Endometrium (tissue), 2 donors: ENCODE results near the gene TNIP3.

Experiments used
- FAIRE-seq: peaks from 2 replicates; lab custom pipeline; 2012; peaks lifted over from hg19 to GRCh38; lab: Jason Lieb, UNC
- donor health status: control.
- donor health status: control.

TNIP3 gene

DNA sequence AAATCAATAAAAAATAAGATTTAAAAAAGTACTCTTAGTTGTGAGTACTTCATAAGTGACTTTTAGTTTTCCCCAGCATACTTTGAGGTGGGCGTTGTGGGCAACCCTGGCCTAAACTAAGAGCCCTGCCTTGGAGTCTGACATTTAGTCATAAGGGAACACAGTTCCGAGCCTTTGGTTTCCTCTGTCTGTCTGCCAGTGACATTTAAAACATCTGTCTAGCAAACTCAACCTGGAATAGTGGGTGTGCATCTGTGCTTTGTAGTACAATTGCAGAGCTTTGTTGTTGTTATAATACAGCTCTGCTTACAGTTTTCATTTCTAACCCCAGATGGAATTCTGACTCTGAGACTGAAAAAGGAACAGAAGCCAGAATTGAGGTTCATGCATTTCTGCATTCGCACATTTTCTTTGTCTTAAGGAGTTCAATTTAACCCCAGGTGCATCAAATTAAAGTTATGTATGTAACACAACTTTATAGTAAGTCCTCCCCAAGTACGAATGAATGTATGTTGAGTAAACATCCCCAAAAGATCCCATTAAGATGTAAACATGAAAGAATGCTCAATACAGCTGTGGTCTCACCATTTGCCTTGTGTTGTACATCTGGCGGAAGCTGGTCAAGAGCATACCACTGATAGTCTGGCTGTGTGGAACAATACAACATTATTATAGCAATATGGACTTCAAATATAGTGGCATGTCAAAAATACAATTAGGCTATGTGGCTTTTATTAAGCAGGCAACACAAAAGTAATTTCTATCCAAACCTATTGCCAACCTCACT is 25.9 kb downstream of the TNIP3 start:
- FAIRE-seq = peak; percentile 39

DNA sequence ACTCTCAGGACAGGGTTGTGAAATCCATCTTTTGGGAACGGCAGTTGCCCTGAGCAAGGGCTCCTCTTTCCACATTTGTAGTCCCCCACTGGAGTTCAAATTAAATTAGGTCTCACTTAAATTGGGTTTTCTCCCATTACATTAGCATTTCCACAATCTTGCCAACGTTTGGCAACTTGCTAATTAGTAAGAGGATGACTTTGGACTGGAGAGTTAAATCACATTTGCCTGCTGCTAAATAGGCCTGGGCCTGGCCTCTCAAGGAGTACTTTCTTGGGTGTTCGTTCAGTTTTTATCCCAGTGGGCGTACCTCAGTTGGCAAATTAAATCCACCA is 33.8 kb downstream of the TNIP3 start:
- no peak for FAIRE-seq

DNA sequence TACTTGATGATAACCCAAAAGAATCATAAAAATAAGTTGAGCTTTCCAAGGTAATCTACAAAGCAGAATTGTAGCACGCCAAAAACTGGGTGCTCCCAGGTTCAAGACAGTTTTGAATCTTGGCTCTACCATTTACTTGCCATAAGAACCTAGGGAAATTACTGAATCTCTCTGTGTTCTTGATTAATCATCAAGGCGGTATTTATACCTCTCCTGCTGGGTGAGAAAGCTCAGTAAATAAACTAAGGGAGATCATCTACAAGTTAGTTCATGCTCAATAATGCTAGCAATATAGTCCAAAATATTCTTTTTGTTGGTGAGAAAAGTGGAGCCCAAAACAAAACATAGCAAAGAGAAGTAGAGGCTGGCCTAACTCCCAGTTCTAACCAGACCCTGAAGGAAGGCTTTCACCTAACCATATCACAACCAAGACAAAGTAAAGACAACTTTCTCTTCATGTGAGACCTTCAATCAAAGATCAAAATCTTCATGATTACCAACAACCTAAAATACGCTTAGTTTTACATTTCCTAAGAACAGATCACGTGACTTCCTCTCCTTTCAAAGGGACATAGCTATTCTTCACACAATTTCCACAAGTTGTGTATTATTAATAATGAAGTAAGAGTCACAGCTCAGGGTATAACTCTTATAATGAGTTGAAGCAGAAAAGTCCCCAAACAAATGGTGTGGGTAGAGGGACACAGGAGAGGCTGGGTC is 34.4 kb downstream of the TNIP3 start:
- no peak for FAIRE-seq

DNA sequence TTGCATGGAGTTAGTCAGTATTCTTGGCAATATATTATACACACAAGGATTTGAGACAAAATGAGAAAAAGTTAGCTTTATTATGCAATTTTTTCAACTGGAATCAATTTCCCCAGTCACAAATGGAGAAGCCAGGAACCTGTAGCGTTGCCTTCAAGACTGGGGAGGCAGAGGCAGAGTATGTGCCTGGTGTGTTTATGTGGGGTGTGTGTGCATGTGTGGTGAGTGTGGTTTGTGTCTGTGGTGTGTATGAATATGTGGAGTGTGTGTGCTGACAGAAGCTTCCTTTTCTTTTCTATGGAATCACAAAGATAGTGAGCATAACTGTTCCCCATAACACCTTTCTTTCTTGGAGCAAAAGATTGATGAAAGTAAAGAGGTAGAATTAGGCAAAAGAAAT is 37.0 kb downstream of the TNIP3 start:
- no peak for FAIRE-seq

DNA sequence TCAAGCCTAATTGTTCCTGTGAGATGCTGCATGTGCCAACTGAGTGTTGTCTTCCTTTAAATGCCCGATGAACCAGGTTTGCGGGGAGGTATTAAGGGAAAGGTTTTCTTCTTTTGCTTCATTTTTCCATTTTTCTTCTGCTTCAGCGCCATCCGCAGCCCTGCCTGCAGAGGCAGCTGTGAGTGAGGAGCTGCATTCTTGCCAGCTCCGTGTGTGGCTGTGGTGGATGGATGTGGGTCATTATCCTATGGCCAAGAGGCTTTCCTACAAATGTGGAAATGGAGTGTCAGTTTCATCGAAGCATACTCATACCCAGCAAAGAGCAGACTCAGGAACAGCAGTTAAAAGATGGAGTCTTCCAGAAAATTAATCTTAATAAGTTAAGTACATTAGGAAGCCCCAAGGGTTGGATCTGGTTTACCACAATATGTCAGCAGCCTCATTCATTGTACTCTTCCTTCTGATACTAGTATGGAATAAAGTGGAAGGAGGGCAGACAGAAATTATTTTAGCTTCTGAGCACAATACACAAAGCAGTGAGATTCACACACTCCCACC is 37.6 kb downstream of the TNIP3 start:
- FAIRE-seq = no peak

DNA sequence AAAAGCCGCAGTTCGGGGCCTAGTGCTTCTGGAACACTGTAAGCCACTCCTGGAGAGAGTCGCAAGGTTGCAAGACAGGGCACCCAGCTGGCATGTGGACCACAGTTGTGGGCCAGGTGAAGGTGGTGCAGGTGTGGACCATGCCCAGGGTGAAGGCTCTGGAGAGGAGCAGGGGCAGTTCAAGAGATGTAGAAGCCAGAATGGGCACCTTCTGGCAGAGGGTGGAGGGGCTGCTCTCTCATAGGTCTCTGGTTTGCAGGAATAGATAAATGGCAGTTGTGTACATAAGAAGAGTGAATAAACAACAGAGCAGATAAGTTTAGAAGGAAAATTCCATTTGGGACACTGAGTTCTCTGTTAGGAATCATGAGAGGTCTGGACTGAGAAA is 38.6 kb downstream of the TNIP3 start:
- FAIRE-seq = no peak

DNA sequence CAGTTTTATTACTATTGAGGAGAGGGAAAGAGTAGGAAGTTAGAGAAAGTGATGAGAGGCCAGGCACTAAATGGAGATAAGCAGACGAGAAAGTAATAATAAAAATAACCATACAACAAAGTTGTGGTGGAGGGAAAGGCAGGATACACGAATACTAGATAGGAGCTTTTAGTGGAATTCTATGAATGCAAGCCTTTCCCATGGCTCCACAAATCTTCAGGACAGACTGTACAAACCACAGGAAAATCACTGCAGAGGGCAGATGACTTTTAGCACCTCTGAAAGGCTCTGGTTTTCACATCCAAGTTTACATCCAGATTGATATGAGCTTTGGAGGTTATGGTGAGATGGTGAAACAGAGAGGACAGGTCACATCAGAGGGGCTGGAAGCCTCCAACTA is 41.5 kb downstream of the TNIP3 start:
- FAIRE-seq = no peak

DNA sequence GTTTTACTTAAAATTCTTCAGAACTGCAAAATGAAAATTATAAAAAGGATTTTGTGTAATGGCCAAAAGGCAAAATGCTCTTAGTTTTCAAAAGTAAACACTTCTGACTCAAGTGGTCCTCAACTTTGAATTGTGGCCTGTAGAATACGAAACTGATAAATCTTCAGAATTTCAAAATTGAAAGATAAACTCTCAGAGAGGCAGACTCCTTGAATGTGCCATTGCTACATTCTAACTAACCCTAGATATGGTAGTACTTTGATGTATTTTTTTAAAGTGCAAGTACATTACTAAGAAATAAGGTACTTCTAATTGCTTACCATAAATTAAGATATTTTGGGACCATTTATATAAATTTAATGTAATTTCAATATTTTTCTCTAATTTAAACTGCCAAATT is 44.4 kb downstream of the TNIP3 start:
- no peak for FAIRE-seq

DNA sequence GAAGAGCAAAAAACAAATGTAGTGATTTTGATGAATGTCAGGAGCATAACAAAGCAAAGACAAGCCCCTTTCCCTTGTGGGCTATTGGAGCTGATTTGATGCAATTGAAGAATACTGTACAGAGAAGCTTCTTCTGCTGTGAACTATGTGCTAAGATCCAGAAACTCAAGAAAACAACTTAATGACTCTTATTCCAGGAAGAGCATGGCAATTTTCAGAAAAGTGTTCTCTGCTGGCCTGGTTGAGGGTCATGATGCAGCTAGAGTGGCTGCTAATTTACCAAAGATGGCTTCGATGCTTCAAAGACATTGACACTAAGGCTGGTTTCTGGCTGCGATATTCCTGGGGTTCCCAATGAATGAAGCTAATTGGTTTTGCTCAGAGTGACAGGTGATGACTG is 45.8 kb downstream of the TNIP3 start:
- no peak for FAIRE-seq

DNA sequence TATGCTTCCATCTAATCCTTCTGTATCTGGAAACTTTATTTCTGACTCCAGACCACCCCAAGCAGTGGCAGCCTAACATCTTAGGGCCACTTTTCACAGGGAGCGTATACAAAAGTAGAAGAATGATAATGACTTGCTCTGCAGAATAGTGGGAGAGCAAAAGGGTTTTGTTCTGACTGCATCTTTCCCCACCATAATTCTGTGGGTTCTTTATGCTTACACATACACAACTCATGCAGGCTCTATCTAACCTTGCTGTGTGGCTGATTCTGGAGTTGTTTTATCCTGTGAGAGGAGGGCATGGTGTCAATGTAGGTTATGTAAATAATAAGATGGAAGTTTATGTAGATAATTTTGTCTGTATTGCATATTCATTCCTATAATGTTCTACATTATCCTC is 49.4 kb downstream of the TNIP3 start:
- FAIRE-seq = no peak

DNA sequence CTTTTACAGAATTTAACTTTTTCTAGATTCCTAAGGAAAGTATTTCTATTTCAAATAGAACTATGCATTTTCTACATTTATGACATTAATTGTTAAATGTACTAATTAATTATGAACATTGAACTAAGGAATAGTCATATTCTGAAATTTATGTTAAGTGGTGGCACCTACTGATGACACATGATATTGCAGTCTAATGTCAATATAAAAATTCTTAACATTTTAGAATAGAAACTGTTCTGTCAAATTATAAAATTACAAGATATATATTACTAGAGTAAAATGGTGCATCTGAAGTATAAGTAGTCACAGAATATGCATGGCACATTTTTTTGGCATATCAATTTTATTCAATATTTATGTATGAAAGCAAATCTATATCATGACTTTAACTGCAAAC is 51.6 kb downstream of the TNIP3 start:
- peak; percentile 86 for FAIRE-seq

DNA sequence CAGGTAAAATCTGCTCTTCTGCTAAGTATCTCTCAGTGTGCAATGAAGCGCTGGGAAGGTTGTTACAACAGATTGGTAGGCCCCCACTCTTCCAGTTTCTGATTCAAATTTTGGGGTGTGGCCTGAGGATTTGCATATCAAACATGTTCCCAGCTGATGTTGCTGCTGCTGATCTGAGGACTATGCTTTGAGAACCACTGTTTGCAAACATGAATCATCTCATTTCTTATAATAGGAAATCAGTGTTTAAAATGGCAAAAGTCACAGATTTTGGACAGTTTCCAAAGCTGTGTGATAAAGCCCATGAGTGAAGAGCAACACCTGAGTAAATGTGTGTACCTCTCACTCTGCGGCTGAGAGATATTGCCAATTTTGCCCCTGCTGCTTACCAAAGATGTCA is 55.6 kb downstream of the TNIP3 start:
- FAIRE-seq = no peak

DNA sequence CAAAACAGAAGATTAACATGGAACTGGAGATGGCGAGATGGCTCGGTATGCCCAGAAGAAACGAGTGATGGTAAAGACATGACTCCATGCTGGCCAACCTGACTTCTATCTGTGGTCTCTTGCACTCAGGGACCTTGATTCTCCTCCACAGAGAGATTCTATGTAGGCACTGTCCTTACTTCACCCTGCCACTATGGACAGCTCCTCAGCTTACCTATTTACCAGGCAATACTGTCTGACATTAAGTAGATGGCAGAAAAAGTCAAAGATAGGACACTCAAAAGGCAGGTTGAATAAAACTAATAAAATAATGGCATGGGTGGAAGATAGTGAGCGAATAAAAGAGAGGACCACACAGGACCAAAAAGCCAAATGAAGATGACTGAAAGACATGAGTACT is 56.6 kb downstream of the TNIP3 start:
- no peak for FAIRE-seq

DNA sequence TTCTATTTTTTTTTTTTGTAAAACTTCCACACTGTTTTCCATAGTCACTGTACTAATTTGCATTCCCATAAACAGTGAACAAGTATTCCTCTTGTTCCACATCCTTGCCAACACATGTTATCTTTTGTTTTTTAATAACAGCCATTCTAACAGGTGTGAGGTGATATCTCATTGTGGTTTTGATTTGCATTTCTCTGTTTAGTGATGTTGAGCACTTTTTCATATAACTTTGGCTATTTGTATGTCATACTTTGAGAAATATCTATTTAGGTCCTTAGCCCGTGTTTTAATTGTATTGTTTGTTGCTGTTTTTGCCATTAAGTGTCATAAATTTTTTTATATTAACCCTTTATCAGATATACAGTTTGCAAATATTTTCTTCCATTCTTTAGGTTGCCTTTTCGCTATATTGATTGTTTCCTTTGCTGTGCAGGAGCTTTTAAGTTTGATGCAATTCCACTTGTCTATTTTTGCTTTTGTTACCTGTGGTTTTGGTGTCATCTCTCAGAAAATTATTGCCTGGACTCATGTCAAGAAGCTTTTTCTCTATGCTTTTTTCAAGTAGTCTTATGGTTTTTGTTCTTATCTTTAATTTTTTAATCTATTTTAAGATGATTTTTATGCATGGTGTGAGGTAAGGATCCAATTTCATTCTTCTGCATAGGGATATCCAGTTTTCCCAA is 63.9 kb downstream of the TNIP3 start:
- FAIRE-seq = no peak

DNA sequence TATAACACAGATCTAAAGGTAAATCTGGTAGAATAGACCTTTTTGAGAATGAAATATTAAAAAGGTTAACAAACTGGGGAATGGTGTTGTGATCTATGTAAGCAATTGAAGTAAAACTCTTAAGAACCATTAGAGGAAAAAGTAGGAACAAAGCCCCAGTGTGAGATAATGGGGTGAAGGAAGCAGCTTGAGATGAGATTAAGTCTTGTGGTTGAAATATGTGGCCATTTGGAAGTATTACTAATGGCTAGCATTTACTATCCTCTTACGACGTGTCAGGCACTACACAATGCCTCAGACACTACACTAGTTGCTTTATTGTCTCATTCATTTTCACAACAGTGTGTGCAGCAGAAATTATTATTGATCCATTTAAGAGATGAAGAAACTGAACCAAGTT is 65.9 kb downstream of the TNIP3 start:
- no peak for FAIRE-seq

DNA sequence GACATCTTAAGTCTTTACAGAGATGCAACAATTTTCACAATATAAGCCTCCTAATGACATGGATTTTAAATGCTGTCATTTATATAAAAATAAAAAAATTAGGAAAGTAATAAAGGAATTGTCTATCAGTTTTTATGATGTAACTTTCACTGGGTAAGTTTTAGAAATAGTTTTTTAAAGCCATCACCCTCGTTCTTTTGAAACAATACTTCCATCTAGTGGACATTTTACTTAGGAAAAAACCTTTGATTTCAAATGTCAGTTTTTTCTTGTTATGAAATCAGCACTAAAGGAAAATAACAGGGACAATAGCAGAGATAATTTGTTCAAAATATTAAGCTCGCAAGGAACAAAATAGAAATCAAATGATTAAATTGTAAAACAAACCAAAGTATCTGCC is 67.5 kb downstream of the TNIP3 start:
- peak; percentile 96 for FAIRE-seq

DNA sequence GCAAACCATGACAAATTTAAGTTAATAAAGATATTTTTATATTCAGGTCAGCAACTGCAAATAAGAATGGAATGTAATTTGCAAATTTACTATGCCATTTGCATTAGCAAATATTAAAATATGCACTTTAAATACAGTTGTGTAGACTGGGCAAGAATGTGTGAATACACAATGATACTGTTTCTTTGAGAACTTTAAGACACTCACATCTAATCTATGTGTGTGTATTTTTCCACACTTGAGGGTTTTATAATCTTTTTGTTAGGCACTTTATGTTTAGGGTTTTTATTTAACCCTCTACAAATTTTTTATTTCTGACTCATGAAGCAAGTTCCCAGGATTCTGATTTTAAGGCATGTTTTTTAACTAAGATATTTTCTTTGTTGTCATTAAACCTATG is 67.9 kb downstream of the TNIP3 start:
- FAIRE-seq = no peak

DNA sequence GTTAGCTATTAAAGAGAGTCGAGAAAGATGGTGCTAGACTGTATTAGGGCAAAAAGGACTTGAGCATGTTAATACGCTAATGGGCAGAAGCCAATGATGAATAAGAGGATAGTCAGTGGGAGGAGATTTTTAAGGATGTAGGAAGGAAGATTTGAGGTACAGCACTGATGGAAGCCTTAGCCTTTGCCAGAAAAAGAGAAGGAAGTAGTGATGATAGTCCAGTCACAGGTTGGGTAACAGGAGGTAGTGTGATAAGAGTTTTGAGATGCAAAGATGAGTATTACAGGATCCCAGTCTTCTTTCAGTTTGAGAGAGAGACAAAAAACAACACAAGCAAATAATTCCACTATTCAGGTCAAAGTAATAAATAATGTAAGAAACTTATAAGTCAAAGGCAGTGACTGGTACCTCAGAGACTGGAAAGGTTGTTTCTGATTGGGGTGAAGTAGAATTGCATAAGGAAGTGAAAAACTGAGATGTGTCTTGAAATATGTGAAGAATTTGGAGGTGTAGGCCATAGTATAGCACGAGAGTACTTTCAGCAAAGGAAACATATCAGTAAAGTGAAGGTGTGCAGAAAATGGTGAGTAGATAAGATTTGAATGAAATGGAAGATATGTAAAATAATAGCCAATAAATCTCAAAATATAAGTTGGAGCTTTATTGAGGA is 69.7 kb downstream of the TNIP3 start:
- FAIRE-seq = no peak

DNA sequence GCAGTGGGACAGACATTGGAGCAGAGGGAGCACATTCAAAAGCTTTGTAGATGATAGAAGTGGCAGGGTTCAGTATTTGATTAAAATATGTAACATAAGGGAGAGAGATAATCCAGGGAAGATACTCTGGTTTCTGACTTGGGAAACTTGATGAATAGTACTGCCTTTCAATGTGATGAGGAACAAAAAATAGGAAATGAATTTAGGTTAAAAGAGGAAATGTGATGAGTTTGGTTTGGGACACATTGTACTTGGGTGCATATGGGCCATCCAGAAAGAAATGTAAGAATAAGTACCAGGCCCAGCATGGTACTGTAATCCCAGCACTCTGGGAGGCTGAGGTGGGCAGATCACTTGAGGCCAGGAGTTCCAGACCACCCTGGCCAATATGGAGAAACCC is 70.9 kb downstream of the TNIP3 start:
- FAIRE-seq = no peak

DNA sequence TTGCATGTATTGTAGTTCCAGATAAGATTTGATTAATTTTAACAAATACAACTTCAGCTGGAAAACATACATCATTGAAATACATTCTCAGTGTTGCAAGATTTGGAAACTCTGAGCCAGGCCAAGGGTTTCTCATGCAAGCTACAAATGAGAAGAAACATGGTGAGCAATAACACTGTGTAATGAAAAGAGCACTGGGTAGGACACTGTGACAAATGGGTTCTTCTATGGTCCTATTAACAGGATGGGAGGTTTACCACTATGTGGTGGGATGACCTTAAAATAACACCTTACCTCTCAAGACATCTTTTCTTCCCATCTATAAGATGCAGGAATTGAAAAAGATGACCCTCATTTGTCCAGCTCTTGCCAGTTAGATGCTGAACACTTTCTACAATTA is 72.2 kb downstream of the TNIP3 start:
- FAIRE-seq = no peak

DNA sequence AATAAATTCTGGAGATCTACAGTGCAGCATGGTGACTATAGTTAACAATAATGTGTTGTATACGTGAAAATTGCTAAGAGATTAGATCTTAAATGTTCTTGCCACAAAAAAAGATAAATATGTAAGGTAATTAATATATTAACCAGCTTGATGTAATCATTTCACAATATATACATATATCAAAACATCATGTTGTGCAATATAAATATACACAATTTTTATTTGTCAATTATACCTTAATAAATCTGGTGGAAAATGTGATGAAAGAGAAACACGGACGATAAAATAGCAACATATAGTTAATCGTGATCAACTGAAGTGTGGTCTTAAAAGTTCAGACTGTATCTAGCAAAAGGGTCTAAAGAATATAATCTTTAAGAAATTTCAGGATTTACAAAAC is 75.3 kb downstream of the TNIP3 start:
- FAIRE-seq = no peak
